HUES64 (cell line): ENCODE data around the gene TBC1D28.
"Not testable (repeated sequence)": the region's sequence is repeated elsewhere in the genome, so short reads cannot be mapped to it uniquely, and the experiment has no call there.

Experiments
- H3K27ac ChIP-seq: 2 replicates; pipeline ENCODE4 v1.7.0; 2013; ENCODE audit warnings: low read depth, low read length, inconsistent platforms
- H3K27me3 ChIP-seq: 2 replicates; pipeline ENCODE4 v1.6.1; 2013; ENCODE audit warnings: mild to moderate bottlenecking, low read length; ENCODE audit not compliant: insufficient read depth
- H3K36me3 ChIP-seq: 2 replicates; pipeline ENCODE4 v1.6.1; 2013; ENCODE audit warnings: mild to moderate bottlenecking, low read length; ENCODE audit not compliant: insufficient read depth
- H3K4me1 ChIP-seq: 2 replicates; pipeline ENCODE4 v1.6.1; 2013; ENCODE audit warnings: mild to moderate bottlenecking, low read length, moderate library complexity; ENCODE audit not compliant: insufficient read depth
- H3K4me3 ChIP-seq: 2 replicates; pipeline ENCODE4 v1.5.1; 2013; ENCODE audit warnings: mild to moderate bottlenecking, low read length, moderate library complexity
- H3K9ac ChIP-seq: 2 replicates; pipeline ENCODE4 v1.6.1; 2013; ENCODE audit warnings: mild to moderate bottlenecking, low read depth, low read length
- H3K9me3 ChIP-seq: 2 replicates; pipeline ENCODE4 v1.6.1; 2013; ENCODE audit warnings: low read depth, low read length; ENCODE audit not compliant: insufficient read depth
- WGBS: fragments of 150-250, 120-280 bp; methylation state at CpG from one replicate; pipeline ENCODE4 v1.1.7; 2013; ENCODE audit warnings: missing lambda C conversion rate; 5-methylcytosine and 5-hydroxymethylcytosine counted together

TBC1D28 gene

GRCh38 chr17:18650094-18650493, 5.9 kb upstream of the TBC1D28 start:
- not testable (repeated sequence) for H3K27me3 ChIP-seq, H3K4me3 ChIP-seq, H3K36me3 ChIP-seq, H3K9ac ChIP-seq, H3K9me3 ChIP-seq, H3K27ac ChIP-seq, H3K4me1 ChIP-seq
- 97% methylated on average over 21 of the region's 23 CpGs for WGBS

- not testable (repeated sequence) for H3K27ac ChIP-seq, H3K27me3 ChIP-seq, H3K9ac ChIP-seq, H3K36me3 ChIP-seq, H3K9me3 ChIP-seq, H3K4me3 ChIP-seq, H3K4me1 ChIP-seq
- 61% methylated on average over 3 of the region's 6 CpGs for WGBS
These were observed 1.1 kb downstream of the TBC1D28 start for GRCh38 chr17:18643124-18643523.

- H3K9ac ChIP-seq, H3K4me1 ChIP-seq, H3K9me3 ChIP-seq, H3K4me3 ChIP-seq, H3K27ac ChIP-seq, H3K36me3 ChIP-seq: not testable (repeated sequence)
- whole genome bisulfite sequencing = 97% methylated on average over 13 of the region's 13 CpGs
- peaks cover 15% of the 10 kb centered on the region for H3K27me3 ChIP-seq
These were observed 5.8 kb downstream of the TBC1D28 start for GRCh38 chr17:18638357-18638756.

- peaks cover 15% of the 10 kb centered on the region for H3K27me3 ChIP-seq
- H3K36me3 ChIP-seq, H3K9me3 ChIP-seq, H3K9ac ChIP-seq, H3K4me1 ChIP-seq, H3K27ac ChIP-seq, H3K4me3 ChIP-seq: not testable (repeated sequence)
- 92% methylated on average over 7 of the region's 7 CpGs for whole genome bisulfite sequencing
These were observed 8.0 kb downstream of the TBC1D28 start for GRCh38 chr17:18636237-18636636.

GRCh38 chr17:18635773-18636172, 8.4 kb downstream of the TBC1D28 start:
- not testable (repeated sequence) for H3K27ac ChIP-seq, H3K9ac ChIP-seq, H3K4me1 ChIP-seq, H3K9me3 ChIP-seq, H3K36me3 ChIP-seq, H3K4me3 ChIP-seq
- H3K27me3 ChIP-seq = peaks cover 15% of the 10 kb centered on the region
- WGBS = 97% methylated on average over 6 of the region's 7 CpGs

- H3K36me3 ChIP-seq, H3K9me3 ChIP-seq, H3K9ac ChIP-seq, H3K27ac ChIP-seq, H3K4me1 ChIP-seq: not testable (repeated sequence)
- Histone ChIP-seq H3K27me3 (peaks cover 15% of the 10 kb centered on the region), H3K4me3 (peak overlapping the region; percentile 43)
- WGBS = 10% methylated on average over 54 of the region's 56 CpGs
These were observed 9.5 kb downstream of the TBC1D28 start for GRCh38 chr17:18634550-18635263.

GRCh38 chr17:18626152-18626870, 17.9 kb downstream of the TBC1D28 start:
- 96% methylated on average over 11 of the region's 12 CpGs for WGBS
- Histone ChIP-seq H3K4me3 (no peak overlapping the region), H3K4me1 (no peaks in the 10 kb centered on the region; the same call in 1 of the 2 replicates), H3K27ac (no peak overlapping the region), H3K9ac (no peak overlapping the region), H3K36me3 (no peaks in the 10 kb centered on the region), H3K27me3 (no peaks in the 10 kb centered on the region), H3K9me3 (no peaks in the 10 kb centered on the region)

- not testable (repeated sequence) for H3K9ac ChIP-seq, H3K27ac ChIP-seq, H3K4me3 ChIP-seq, H3K36me3 ChIP-seq, H3K9me3 ChIP-seq, H3K4me1 ChIP-seq, H3K27me3 ChIP-seq
- WGBS = 77% methylated on average over 21 of the region's 22 CpGs
These were observed 18.6 kb downstream of the TBC1D28 start for GRCh38 chr17:18625509-18626104.

- H3K4me1 ChIP-seq, H3K27me3 ChIP-seq, H3K36me3 ChIP-seq, H3K4me3 ChIP-seq, H3K9ac ChIP-seq, H3K9me3 ChIP-seq, H3K27ac ChIP-seq: not testable (repeated sequence)
- 96% methylated on average over 12 of the region's 35 CpGs for WGBS
These were observed 19.2 kb downstream of the TBC1D28 start for GRCh38 chr17:18624862-18625501.

GRCh38 chr17:18617613-18618012, 26.6 kb downstream of the TBC1D28 start:
- H3K4me1 ChIP-seq, H3K27me3 ChIP-seq, H3K4me3 ChIP-seq, H3K9me3 ChIP-seq, H3K36me3 ChIP-seq, H3K9ac ChIP-seq, H3K27ac ChIP-seq: not testable (repeated sequence)
- 100% methylated on average over 1 of the region's 2 CpGs for WGBS

GRCh38 chr17:18613016-18613415, 31.2 kb downstream of the TBC1D28 start:
- not testable (repeated sequence) for H3K4me3 ChIP-seq, H3K27ac ChIP-seq, H3K9me3 ChIP-seq, H3K27me3 ChIP-seq, H3K4me1 ChIP-seq, H3K36me3 ChIP-seq, H3K9ac ChIP-seq
